Left cardiac atrium (tissue), 4 donors: Measurements from ENCODE around the gene DEF6. TPM values are rescaled to one million over a fixed set of nuclear protein-coding genes. Genes with fewer than 3 reads are reported as not detected.

ENCODE experiments used
- ATAC-seq, 2 donors: fragments of 200-7000 bp; cut with Tn5 transposase; one replicate each; pipeline ENCODE4 v1.9.1; 2020; ENCODE audit warnings: mild to moderate bottlenecking in 2 of 2, moderate library complexity in 2 of 2
- DNase-seq: peaks from one replicate; pipeline ENCODE4 v3.0.0-alpha.2; 2020
- intact Hi-C, 2 donors: fragments of 100-400 bp; cut with DNase I; formaldehyde crosslinking; loops; one replicate each; pipeline versions ENCODE4 v1.14.1 to v1.15.1; 2022 to 2023
- long read RNA-seq: library from polyadenylated mRNA; unstranded; transcript quantifications from one replicate; pipeline ENCODE4 v2.0.0, GENCODE V29; 2021
- total RNA-seq, 2 donors: library from RNA; stranded (reverse); fragmentation: NEBNext Ultra II Directional; extraction: Animal tissue kit (Norgen Biotek cat#: 25700); gene quantifications; one replicate each; pipeline ENCODE4 v1.2.1, GENCODE V29; 2021
- donor health status: DM: no; HTN: yes; CAD: no.
- donor health status: DM: no; HTN: yes; CAD: no; lungs with severe emphysema.
- donor health status: DM: yes; HTN: yes; CAD: no.
- donor health status: Dilated cardiomyopathy.

Gene DEF6
- total RNA-seq = 1 to 10 TPM; 2.5 to 4.7 TPM
- long read RNA-seq, partial matches to known transcripts = 0 of 5 reads
- long read RNA-seq, other reads (novel, unspliced or antisense) = 1 of 5 reads

GRCh38 chr6:35297601-35298481 is at the start of gene DEF6:
DEF6 (plus strand) TSS chr6:35297818; CDS start chr6:35297857, 39 bp downstream.
- DNase-seq (peak; percentile 86), ATAC-seq (peak; percentile 87 to 93)
- intact Hi-C loops = loop anchor here (1.0 to 2.0 kb wide), 2 partner anchors 27 to 29 kb away; no protein-coding TSS in a partner anchor

GRCh38 chr6:35248300-35248699 is 49.3 kb upstream of the DEF6 start:
- DNase-seq (no peak), ATAC-seq (peak in 1 of 2 donors; percentile 13)
- intact Hi-C loops = loop anchor here (10.0 kb wide), 2 partner anchors 103 to 263 kb away; partner anchors contain the start of gene TCP11 (in 1 of the 2)

- peak in 1 of 2 donors; percentile 55 for ATAC-seq
- intact Hi-C loops = loop anchor here (10.0 kb wide), 2 partner anchors 104 to 264 kb away; partner anchors contain the start of gene TCP11 (in 1 of the 2)
Measured at GRCh38 chr6:35248965-35249364, 48.7 kb upstream of the DEF6 start.

DNA sequence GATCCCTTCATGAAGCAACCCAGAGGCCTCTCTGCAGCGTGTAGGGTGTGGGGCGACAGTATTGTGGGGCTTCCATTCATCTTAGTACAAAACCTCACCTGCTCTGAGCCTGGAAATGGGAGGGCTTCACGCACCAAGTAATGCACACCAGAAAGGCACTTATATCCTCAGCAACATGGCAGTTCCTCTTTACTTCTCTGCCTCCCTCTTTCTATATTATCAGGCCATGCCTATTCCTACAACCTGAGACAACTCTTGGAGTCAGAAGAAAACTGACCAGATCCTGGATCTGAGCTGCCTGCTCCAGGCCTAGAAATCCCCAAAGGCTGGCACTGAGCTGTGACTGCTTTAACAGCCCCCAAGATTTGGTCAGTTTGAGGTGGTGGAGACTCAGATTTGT is 45.7 kb upstream of the DEF6 start:
- ATAC-seq (no peak), DNase-seq (no peak)
- intact Hi-C loops = no loop called here

More at GRCh38 chr6:35248965-35249364, 48.7 kb upstream of the DEF6 start:
- no peak for DNase-seq

DNA sequence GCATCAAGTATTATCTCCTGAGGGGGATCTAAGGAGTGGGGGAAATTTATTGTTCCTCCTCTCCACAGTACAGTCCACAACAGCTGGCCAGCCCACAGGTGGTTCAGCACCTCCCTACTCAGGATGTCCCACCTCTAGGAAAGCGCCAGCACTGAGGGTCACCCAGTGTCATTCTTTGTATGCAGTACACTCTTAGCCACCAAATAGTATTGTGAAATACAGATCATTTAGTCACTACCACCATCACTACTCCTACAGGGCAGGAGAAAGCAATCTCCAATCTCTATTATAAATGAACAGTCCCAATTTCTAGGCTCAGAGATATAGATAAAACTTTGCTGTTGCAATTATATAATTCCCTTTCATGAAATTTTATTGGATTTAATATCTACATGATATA is 44.4 kb upstream of the DEF6 start:
- intact Hi-C loops = no loop called here
- DNase-seq (no peak), ATAC-seq (peak in 1 of 2 donors; percentile 14)

- intact Hi-C loops = no loop called here
- ATAC-seq = no peak
- DNase-seq = no peak
Measured at GRCh38 chr6:35258336-35258735, 39.3 kb upstream of the DEF6 start.

DNA sequence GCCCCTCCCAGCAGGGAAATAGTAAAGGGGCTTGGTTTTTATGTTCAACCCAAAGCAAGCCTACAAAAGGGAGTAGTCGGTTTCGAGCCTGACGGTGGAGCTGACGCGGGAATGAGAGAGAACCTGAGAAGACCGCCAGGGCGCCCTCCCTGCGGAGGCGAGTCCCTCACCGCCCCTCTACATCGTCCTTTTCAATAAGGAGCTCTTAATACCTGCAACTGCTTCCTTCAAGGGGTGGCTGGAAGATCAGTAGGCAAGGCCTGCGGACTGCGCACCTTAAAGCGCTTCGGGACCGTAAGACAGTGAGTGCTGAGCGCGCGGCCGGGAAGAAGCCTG is 38.8 kb upstream of the DEF6 start:
- DNase-seq (peak; percentile 53), ATAC-seq (peak; percentile 5 to 6)
- intact Hi-C loops = no loop called here

DNA sequence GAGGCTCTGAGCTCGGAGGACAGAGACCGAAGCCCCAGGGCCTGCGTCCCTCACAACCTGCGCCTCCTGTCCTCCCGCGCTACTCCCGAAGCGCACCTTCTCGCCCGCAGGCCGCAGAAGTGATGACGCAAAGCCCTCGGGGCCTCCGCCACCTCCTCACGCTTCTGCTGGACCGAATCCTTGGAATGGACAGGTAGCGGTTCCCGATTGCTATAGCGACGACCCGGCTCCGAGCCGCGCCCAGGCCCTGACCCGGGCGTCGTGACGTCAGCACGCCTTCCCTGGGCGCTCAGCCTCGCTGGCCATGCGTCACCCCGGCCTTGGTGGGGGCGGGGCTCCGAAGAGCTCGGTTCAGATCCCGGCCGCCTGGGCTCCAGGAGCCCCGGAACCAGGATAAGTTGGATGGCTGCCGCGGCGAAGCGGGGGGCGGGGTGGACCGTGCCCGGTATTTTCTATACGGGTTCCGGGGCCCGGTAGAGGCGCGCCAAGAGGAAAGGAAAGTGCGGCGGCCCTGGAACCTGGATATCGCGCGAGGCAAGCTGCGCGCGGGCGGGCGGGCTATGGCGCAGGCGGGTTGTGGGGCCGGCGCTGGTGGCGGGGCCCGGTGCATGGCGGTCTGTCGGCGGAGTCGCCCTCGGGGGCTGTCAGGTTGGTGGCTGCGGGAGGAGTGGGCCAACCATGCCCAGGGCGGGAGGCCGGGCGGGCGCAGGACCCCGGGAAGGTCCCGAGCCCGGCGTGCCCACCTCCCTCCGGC is 38.2 kb upstream of the DEF6 start, which contains the start of gene ZNF76:
Gene ZNF76 (plus strand): TSS at position 542 of the 754 bp plus-strand sequence. CDS start 21,417 bp downstream, outside the sequence.
- ATAC-seq (peak; percentile 96), DNase-seq (peak; percentile 99)
- intact Hi-C loops = no loop called here

DNA sequence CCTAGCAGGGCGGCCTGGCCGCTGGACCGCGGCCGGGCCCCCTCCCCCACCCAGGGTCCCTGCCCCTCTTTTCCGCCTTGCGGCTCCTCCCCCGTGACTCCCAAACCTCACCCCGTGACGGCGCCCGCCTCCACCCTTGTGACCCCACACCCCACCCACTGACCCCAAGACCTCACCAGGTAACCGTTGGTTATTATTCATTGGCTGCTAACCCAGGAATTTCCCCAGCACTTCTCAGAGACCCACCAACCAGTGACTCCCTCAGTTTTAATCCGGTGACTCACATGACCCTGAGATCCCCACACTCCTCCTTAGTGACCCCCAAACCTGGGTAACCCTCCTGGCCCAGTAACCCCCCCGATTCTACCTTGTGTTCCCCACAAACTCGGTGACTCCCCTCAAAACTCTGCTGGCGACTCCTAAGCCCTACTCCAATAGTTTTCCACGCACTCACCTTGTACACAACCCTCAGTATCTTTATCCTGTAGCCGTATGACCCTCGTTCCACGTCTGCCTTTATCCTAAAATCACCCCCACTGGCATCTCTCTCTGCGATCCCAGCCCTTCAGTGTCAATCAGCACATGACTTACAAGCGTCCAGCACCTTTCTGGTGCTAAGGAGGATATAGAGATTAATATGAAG is 37.5 kb upstream of the DEF6 start:
- peak; percentile 67 to 83 for ATAC-seq
- peak; percentile 84 for DNase-seq
- intact Hi-C loops = no loop called here

DNA sequence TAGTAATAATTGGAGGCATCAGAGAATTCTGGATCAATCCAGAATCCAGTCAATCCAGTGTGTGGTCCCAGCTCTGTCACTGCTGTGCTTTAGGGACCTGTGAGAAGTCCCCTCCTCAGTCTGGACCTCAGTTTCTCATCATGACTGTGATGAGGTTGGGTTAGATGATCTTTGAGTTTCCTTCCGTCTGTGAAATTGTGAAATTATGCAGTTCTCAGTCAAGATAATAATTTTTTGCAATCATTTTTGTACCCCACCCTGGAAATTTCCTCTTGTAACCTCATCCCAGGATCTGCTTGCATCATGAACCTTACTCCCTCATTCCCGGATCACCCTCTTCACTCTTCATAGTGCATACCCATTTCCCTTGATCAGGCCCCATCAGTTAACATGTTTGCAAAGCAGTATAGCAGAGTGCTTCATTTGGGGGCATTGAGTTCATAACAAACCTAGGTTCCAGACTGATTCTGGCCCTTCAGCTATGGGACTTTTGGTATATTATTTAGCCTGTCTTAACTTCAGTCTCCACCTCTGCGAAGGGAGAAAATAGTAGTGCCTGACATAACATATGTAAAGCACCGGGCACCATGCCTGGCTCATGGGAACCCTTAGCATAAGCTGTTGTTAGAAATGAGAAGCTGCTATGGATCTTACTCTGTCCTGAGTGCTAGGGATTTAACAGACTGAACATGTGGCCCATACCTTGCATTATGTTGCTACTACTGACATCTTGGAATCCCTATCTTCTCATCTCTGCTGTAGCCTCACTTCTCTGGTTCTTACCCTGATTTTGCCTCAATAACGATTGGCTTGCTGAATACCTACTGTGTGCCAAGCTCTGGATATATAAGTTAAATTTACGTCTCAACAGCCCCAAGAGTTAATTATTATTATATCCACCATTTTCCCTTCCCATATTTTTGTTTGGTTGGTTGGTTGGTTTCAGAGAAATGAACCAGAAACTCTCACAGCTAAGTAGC is 36.7 kb upstream of the DEF6 start:
- ATAC-seq = no peak
- DNase-seq = no peak
- intact Hi-C loops = no loop called here

DNA sequence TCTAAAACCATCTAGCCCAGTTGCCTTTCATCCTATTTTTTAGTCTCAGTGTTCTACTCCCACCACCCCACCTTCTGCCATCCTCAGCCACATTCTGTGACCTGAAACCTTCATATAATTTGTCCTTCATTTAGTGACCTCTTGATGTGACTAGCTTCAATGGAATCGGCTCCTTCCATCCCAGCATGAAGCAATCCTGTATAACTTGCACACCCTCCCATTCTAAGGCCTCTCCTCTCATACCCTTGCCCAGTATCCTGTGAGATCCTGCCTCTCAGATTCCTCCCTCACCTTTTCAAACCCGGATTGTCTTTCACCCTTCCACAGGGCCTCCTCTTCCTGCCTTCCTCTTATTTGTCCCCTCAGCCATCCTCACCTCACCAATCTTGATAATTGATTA is 35.0 kb upstream of the DEF6 start:
- DNase-seq (no peak), ATAC-seq (no peak)
- intact Hi-C loops = no loop called here

GRCh38 chr6:35264550-35265274 is 32.9 kb upstream of the DEF6 start:
- no peak for DNase-seq
- no peak for ATAC-seq
- intact Hi-C loops = no loop called here

DNA sequence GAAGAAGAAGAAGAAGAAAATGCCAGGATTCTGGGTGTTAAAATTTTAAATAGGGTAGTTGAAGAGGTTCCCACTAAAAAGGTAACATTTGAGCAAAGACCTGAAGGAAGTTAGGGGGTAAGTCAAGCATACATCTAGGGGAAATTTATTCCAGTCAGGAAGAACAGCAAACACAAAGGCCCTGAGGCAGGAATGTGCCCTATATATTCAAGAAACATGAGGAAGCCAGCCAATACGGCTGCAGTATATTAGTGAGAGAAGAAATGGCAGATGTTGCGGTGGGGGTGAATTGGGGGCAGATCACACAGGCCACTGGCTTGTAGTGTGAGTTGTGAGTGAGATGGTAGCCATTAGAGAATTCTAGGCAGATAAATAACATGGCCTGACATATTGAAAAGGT is 32.1 kb upstream of the DEF6 start:
- ATAC-seq (no peak), DNase-seq (no peak)
- intact Hi-C loops = no loop called here

- no peak for ATAC-seq
- DNase-seq = no peak
- intact Hi-C loops = no loop called here
Measured at GRCh38 chr6:35267446-35267845, 30.2 kb upstream of the DEF6 start.

DNA sequence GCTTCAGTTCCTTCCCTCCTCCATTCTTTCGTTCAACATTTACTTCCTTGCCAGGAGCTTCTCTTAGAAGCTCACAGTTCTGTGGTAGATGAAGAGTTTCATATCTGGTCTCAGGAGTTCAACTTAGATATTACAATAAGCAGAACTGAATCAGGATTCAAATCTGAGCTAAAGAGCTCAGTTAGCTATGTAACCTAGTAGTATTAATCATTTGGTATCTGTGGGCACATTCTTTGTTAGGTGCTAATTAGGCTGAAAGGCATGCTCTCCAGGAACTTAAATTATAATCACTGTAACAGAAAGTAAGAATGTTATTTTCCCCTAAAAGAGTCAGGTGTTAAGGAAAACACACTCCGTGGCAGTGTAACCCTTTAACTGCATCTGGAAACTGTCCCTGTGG is 29.7 kb upstream of the DEF6 start:
- ATAC-seq = no peak
- intact Hi-C loops = no loop called here
- DNase-seq = no peak

DNA sequence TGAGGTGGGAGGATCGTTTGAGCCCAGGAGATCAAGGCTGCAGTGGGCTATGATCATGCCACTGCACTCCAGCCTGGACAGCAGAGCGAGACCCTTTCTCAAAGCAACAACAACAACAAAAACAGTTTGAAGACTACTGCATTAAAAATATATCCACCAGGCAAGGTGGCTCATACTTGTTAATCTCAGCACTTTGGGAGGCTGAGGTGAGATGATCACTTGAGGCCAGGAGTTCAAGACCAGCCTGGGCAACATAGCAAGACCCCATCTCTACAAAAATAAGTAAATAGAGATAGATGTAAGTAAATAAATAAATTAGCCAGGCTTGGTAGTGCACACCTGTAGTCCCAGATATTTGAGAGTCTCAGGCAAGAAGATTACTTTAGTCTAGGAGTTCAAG is 25.6 kb upstream of the DEF6 start:
- DNase-seq (no peak), ATAC-seq (no peak)
- intact Hi-C loops = no loop called here

DNA sequence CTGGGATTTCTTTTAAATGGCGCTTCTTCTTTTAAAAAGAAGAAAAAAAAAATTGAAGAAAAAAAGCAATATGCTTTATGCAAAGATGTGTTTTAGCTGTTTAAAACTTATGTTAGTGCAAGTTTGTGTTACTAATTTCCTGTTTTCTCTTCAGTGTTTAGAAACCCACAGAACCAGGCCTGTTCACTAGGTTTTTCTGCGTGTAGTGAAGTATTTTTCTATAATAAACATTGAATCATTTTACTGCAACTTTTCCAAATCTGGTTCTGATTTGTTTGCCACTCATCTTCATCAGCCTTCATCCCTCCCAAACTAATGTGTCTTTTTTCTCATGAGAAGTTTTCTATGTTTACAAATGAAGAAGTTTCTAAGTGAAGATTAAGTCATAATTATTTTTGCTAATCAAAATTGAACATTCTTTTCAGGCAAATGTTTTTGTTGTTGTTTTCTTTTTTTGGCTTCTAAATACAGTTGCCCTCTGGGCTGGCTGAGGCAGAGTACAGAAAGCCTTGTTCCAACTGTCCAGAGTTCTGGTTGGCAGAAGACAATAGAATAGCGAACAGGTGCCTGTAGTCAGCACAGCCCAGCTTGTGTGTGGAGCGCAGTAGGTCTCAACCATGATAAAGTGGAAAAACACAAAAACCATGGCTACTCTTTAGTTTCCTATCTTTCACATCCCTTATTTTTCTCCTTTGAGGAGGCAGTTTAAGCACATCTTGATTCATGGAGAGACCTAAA is 23.6 kb upstream of the DEF6 start:
- ATAC-seq (no peak), DNase-seq (no peak)
- intact Hi-C loops = no loop called here
